Measurements from ENCODE around the gene YJEFN3.

The YJEFN3 gene

GRCh38 chr19:19498255-19498991 is 30.3 kb upstream of the YJEFN3 start:
- DNase-seq (ENCODE audit: low spot score): no peak

GRCh38 chr19:19499272-19499995 is 29.3 kb upstream of the YJEFN3 start:
- DNase-seq (ENCODE audit: low spot score): no peak

- no peak for DNase-seq (ENCODE audit: low spot score)
These were observed 27.6 kb upstream of the YJEFN3 start for GRCh38 chr19:19500975-19501644.

GRCh38 chr19:19501798-19502197 is 26.9 kb upstream of the YJEFN3 start:
- no peak for DNase-seq (ENCODE audit: low spot score)

- no peak for DNase-seq (ENCODE audit: low spot score)
These were observed 26.4 kb upstream of the YJEFN3 start for GRCh38 chr19:19502281-19502680.

GRCh38 chr19:19502808-19503602 is 25.7 kb upstream of the YJEFN3 start:
- no peak for DNase-seq (ENCODE audit: low spot score)

- DNase-seq (ENCODE audit: low spot score): no peak
These were observed 23.7 kb upstream of the YJEFN3 start for GRCh38 chr19:19504754-19505668.

GRCh38 chr19:19505669-19506326 is 22.9 kb upstream of the YJEFN3 start:
- no peak for DNase-seq (ENCODE audit: low spot score)

- DNase-seq (ENCODE audit: low spot score): no peak
These were observed 22.1 kb upstream of the YJEFN3 start for GRCh38 chr19:19506592-19506991.

- DNase-seq (ENCODE audit: low spot score): no peak
These were observed 21.4 kb upstream of the YJEFN3 start for GRCh38 chr19:19507354-19507753.

GRCh38 chr19:19508217-19508616 is 20.5 kb upstream of the YJEFN3 start:
- DNase-seq (ENCODE audit: low spot score): no peak

GRCh38 chr19:19510432-19510831 is 18.3 kb upstream of the YJEFN3 start:
- no peak for DNase-seq (ENCODE audit: low spot score)

- DNase-seq (ENCODE audit: low spot score): no peak
These were observed 15.0 kb upstream of the YJEFN3 start for GRCh38 chr19:19513682-19514081.

- DNase-seq (ENCODE audit: low spot score): no peak
These were observed 14.5 kb upstream of the YJEFN3 start for GRCh38 chr19:19514215-19514657.

- DNase-seq (ENCODE audit: low spot score): no peak
These were observed 13.7 kb upstream of the YJEFN3 start, which contains the start of gene TSSK6 for GRCh38 chr19:19514881-19515641. TSS of gene TSSK6 (minus strand) at chr19:19515548. CDS start at chr19:19515427, 121 bp downstream.

- DNase-seq (ENCODE audit: low spot score): peak; percentile 90
These were observed 12.8 kb upstream of the YJEFN3 start, which contains the start of gene NDUFA13 for GRCh38 chr19:19515642-19516519. TSS of gene NDUFA13 (plus strand) at chr19:19516225. CDS start at chr19:19516239, 14 bp downstream.

- no peak for DNase-seq (ENCODE audit: low spot score)
These were observed 11.5 kb upstream of the YJEFN3 start for GRCh38 chr19:19517235-19517619.

GRCh38 chr19:19520989-19521388 is 7.7 kb upstream of the YJEFN3 start:
- DNase-seq (ENCODE audit: low spot score): no peak

Data from RKO (cell line).